ENCODE results near the gene ADGRV1. TPM values are rescaled to one million over a fixed set of nuclear protein-coding genes. Genes with fewer than 3 reads are reported as not detected.

Gene ADGRV1
- total RNA-seq, 2 experiments from 2014 or later = not detected

GRCh38 chr5:90644132-90644531 lies 85.5 kb downstream of the ADGRV1 start:
- no peak for DNase-seq (ENCODE audit: low spot score)
- no peaks in the 10 kb centered on the region for H4K20me1 ChIP-seq (ENCODE audit: insufficient read depth, low read length)
- no peaks in the 10 kb centered on the region for H3K9me2 ChIP-seq (ENCODE audit: insufficient read depth, low read length)
- POLR2A ChIA-PET = interaction anchor here (0.7 kb wide), 1 partner anchor 15 kb away, joined by 3 read pairs; no protein-coding TSS in a partner anchor
- no peak overlapping the region for H3K4me3 ChIP-seq (ENCODE audit: low read depth, low read length, poor library complexity, severe bottlenecking)
- TF ChIP-seq EZH2phosphoT487 (IDR thresholded peaks at IDR 0.05; ENCODE audit: borderline replicate concordance, low read depth, low read length) (no peak), CTCF (conservative IDR thresholded peaks at IDR 0.05; ENCODE audit: low read length) (no peak)
- intact Hi-C loops (cut with micrococcal nuclease; ENCODE audit: unreplicated experiment) = no loop called here
- CTCF ChIA-PET (ENCODE audit: unreplicated experiment) = no interaction called here
- H3K79me2 ChIP-seq (ENCODE audit: insufficient read depth, low read depth, low read length) = no peaks in the 10 kb centered on the region
- H3K36me3 ChIP-seq (ENCODE audit: insufficient read depth, low read length) = no peaks in the 10 kb centered on the region
- H3K4me2 ChIP-seq (ENCODE audit: low read length) = no peak overlapping the region
- H3K9me3 ChIP-seq (ENCODE audit: low read length) = no peaks in the 10 kb centered on the region
- H2AFZ ChIP-seq (ENCODE audit: low read length) = no peak overlapping the region
- no TSS peak for BruUV-seq (replicated peaks)
- H3K27ac ChIP-seq (ENCODE audit: low read depth, low read length, poor library complexity, severe bottlenecking) = no peak overlapping the region
- H3K4me1 ChIP-seq (ENCODE audit: insufficient read depth, low read length, poor library complexity, severe bottlenecking) = no peaks in the 10 kb centered on the region

- Histone ChIP-seq H3K4me3 (ENCODE audit: low read depth, low read length, poor library complexity, severe bottlenecking) (no peak overlapping the region), H3K9me3 (ENCODE audit: low read length) (no peaks in the 10 kb centered on the region), H2AFZ (ENCODE audit: low read length) (no peak overlapping the region), H3K36me3 (ENCODE audit: insufficient read depth, low read length) (no peaks in the 10 kb centered on the region), H3K27ac (ENCODE audit: low read depth, low read length, poor library complexity, severe bottlenecking) (no peak overlapping the region), H4K20me1 (ENCODE audit: insufficient read depth, low read length) (no peaks in the 10 kb centered on the region), H3K9me2 (ENCODE audit: insufficient read depth, low read length) (no peaks in the 10 kb centered on the region), H3K79me2 (ENCODE audit: insufficient read depth, low read depth, low read length) (no peaks in the 10 kb centered on the region), H3K4me1 (ENCODE audit: insufficient read depth, low read length, poor library complexity, severe bottlenecking) (no peaks in the 10 kb centered on the region), H3K4me2 (ENCODE audit: low read length) (no peak overlapping the region)
- TF ChIP-seq EZH2phosphoT487 (IDR thresholded peaks at IDR 0.05; ENCODE audit: borderline replicate concordance, low read depth, low read length) (no peak), CTCF (conservative IDR thresholded peaks at IDR 0.05; ENCODE audit: low read length) (no peak)
- intact Hi-C loops (cut with micrococcal nuclease; ENCODE audit: unreplicated experiment) = no loop called here
- no peak for DNase-seq (ENCODE audit: low spot score)
- no TSS peak for BruUV-seq (replicated peaks)
- POLR2A ChIA-PET = no interaction called here
- CTCF ChIA-PET (ENCODE audit: unreplicated experiment) = no interaction called here
Measured at GRCh38 chr5:90645024-90645610, 86.5 kb downstream of the ADGRV1 start.

DNA sequence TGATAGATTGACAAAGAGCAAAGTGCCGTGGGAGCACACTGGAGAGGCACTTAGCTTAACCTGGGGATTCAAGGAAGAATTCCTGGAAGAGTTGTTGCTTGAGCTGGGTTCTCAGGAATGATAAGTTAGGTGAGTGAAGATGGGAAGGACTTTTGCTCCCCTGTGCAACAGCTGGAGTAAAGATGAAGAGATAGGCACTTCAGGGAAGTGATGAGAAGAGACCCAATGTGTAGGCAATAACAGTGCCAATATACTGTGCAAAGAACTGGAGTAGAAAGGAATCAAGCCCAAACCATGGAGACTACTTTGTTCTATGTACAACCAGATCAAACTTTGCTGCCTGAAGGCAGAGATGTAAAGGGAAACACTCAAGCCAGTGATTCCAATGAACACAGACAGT lies 92.2 kb downstream of the ADGRV1 start:
- H3K27ac ChIP-seq (ENCODE audit: low read depth, low read length, poor library complexity, severe bottlenecking) = no peak overlapping the region
- H4K20me1 ChIP-seq (ENCODE audit: insufficient read depth, low read length) = no peaks in the 10 kb centered on the region
- CTCF ChIA-PET (ENCODE audit: unreplicated experiment) = no interaction called here
- no peaks in the 10 kb centered on the region for H3K79me2 ChIP-seq (ENCODE audit: insufficient read depth, low read depth, low read length)
- H3K4me1 ChIP-seq (ENCODE audit: insufficient read depth, low read length, poor library complexity, severe bottlenecking) = no peaks in the 10 kb centered on the region
- no peaks in the 10 kb centered on the region for H3K36me3 ChIP-seq (ENCODE audit: insufficient read depth, low read length)
- no peaks in the 10 kb centered on the region for H3K9me2 ChIP-seq (ENCODE audit: insufficient read depth, low read length)
- DNase-seq (ENCODE audit: low spot score) = no peak
- no peak for TF ChIP-seq CTCF (conservative IDR thresholded peaks at IDR 0.05; ENCODE audit: low read length)
- TF ChIP-seq EZH2phosphoT487 (IDR thresholded peaks at IDR 0.05; ENCODE audit: borderline replicate concordance, low read depth, low read length) = no peak
- H2AFZ ChIP-seq (ENCODE audit: low read length) = no peak overlapping the region
- intact Hi-C loops (cut with micrococcal nuclease; ENCODE audit: unreplicated experiment) = no loop called here
- no peak overlapping the region for H3K4me3 ChIP-seq (ENCODE audit: low read depth, low read length, poor library complexity, severe bottlenecking)
- POLR2A ChIA-PET = interaction anchor here (1.4 to 1.6 kb wide), 2 partner anchors 10 to 15 kb away, joined by 4 read pairs; no protein-coding TSS in a partner anchor
- no peaks in the 10 kb centered on the region for H3K9me3 ChIP-seq (ENCODE audit: low read length)
- BruUV-seq (replicated peaks) = no TSS peak
- no peak overlapping the region for H3K4me2 ChIP-seq (ENCODE audit: low read length)
